Mesenchymal stem cell (in vitro differentiated cells and primary cell): ENCODE data around the gene GPRIN3.

Experiments
- DNase-seq: peaks from one replicate; pipeline ENCODE4 v3.0.0-alpha.2; 2013
- H2AFZ ChIP-seq: one replicate; pipeline ENCODE4 v1.6.1; 2013; ENCODE audit warnings: low read depth, mild to moderate bottlenecking, control low read depth, inconsistent platforms, low read length, moderate library complexity
- H2AK5ac ChIP-seq: 2 replicates; pipeline ENCODE4 v1.6.1; 2013; ENCODE audit warnings: low read length, moderate library complexity, mild to moderate bottlenecking, inconsistent platforms; ENCODE audit not compliant: severe bottlenecking
- H2BK120ac ChIP-seq: one replicate; pipeline ENCODE4 v1.6.1; 2013; ENCODE audit warnings: low read depth, mild to moderate bottlenecking, inconsistent platforms, low read length, moderate library complexity
- H2BK12ac ChIP-seq, 2 experiments: one replicate each; pipeline ENCODE4 v1.6.1; 2013; ENCODE audit warnings: inconsistent platforms in 2 of 2, low read length in 2 of 2, mild to moderate bottlenecking in 2 of 2, moderate library complexity in 2 of 2, control low read depth in 1 of 2
- H2BK15ac ChIP-seq: one replicate; pipeline ENCODE4 v1.6.1; 2013; ENCODE audit warnings: mild to moderate bottlenecking, low read depth, inconsistent platforms; ENCODE audit not compliant: poor library complexity, severe bottlenecking
- H2BK5ac ChIP-seq: 2 replicates; pipeline ENCODE4 v1.6.1; 2013; ENCODE audit warnings: low read depth, mild to moderate bottlenecking, low read length, control low read depth, inconsistent platforms; ENCODE audit not compliant: poor library complexity, severe bottlenecking
- H3K14ac ChIP-seq, 2 experiments: one replicate each; pipeline ENCODE4 v1.6.1; 2013; ENCODE audit warnings: inconsistent platforms in 2 of 2, low read length in 2 of 2, control low read depth in 1 of 2, mild to moderate bottlenecking in 1 of 2, moderate library complexity in 1 of 2
- H3K18ac ChIP-seq, 2 experiments: one replicate each; pipeline ENCODE4 v1.6.1; 2013; ENCODE audit warnings: inconsistent platforms in 2 of 2, low read length in 2 of 2, control low read depth in 1 of 2, low read depth in 1 of 2, mild to moderate bottlenecking in 1 of 2
- H3K23ac ChIP-seq, 2 experiments: one replicate each; pipeline ENCODE4 v1.6.1; 2013; ENCODE audit warnings: inconsistent platforms in 2 of 2, low read length in 2 of 2, mild to moderate bottlenecking in 2 of 2, moderate library complexity in 2 of 2, control low read depth in 1 of 2
- H3K27ac ChIP-seq: 2 replicates; pipeline ENCODE4 v1.5.1; 2013; ENCODE audit warnings: mild to moderate bottlenecking, moderate library complexity, low read length, control low read depth, inconsistent platforms; ENCODE audit not compliant: poor library complexity, severe bottlenecking
- H3K27me3 ChIP-seq, 2 experiments: 2 replicates each; pipeline versions ENCODE4 v1.6.1 to v1.7.0; 2013; ENCODE audit warnings: low read length in 2 of 2, mild to moderate bottlenecking in 2 of 2, moderate library complexity in 2 of 2, control low read depth in 1 of 2, inconsistent platforms in 1 of 2; ENCODE audit not compliant: control insufficient read depth in 1 of 2, insufficient read depth in 1 of 2
- H3K36me3 ChIP-seq, 2 experiments: 2 replicates each; pipeline versions ENCODE4 v1.6.1 to v1.7.0; 2013; ENCODE audit warnings: low read length in 2 of 2, control low read depth in 1 of 2, inconsistent platforms in 1 of 2, low read depth in 1 of 2, mild to moderate bottlenecking in 1 of 2; ENCODE audit not compliant: insufficient read depth in 2 of 2, control insufficient read depth in 1 of 2
- H3K4ac ChIP-seq, 2 experiments: one replicate each; pipeline ENCODE4 v1.6.1; 2013; ENCODE audit warnings: inconsistent platforms in 2 of 2, low read length in 2 of 2, mild to moderate bottlenecking in 2 of 2, moderate library complexity in 2 of 2, control low read depth in 1 of 2, low read depth in 1 of 2
- H3K4me1 ChIP-seq: 2 replicates; pipeline ENCODE4 v1.6.1; 2013; ENCODE audit warnings: low read depth, low read length, control low read depth; ENCODE audit not compliant: control insufficient read depth, insufficient read depth
- H3K4me2 ChIP-seq: 2 replicates; pipeline ENCODE4 v1.6.1; 2013; ENCODE audit warnings: low read length, mild to moderate bottlenecking, inconsistent platforms; ENCODE audit not compliant: poor library complexity, severe bottlenecking
- H3K4me3 ChIP-seq, 2 experiments: 2 replicates each; pipeline versions ENCODE4 v1.5.1 to v1.7.0; 2013; ENCODE audit warnings: low read length in 2 of 2, mild to moderate bottlenecking in 2 of 2, control low read depth in 1 of 2, low read depth in 1 of 2; ENCODE audit not compliant: insufficient read depth in 1 of 2
- H3K79me1 ChIP-seq: replicated peaks from 2 replicates; pipeline ENCODE4 v1.6.1; 2013; ENCODE audit warnings: mild to moderate bottlenecking, control low read depth, low read length, inconsistent platforms; ENCODE audit not compliant: poor library complexity, severe bottlenecking
- H3K9ac ChIP-seq: 2 replicates; pipeline ENCODE4 v1.7.0; 2013; ENCODE audit warnings: mild to moderate bottlenecking, low read length, moderate library complexity
- H3K9me3 ChIP-seq: 2 replicates; pipeline ENCODE4 v1.7.0; 2013; ENCODE audit warnings: mild to moderate bottlenecking, low read length; ENCODE audit not compliant: control insufficient read depth
- H4K8ac ChIP-seq: one replicate; pipeline ENCODE4 v1.6.1; 2013; ENCODE audit warnings: inconsistent platforms, mild to moderate bottlenecking, low read length, moderate library complexity
- H4K91ac ChIP-seq: one replicate; pipeline ENCODE4 v1.6.1; 2013; ENCODE audit warnings: mild to moderate bottlenecking, low read length, inconsistent platforms
- WGBS: methylation state at CpG from one replicate; pipeline ENCODE4 v1.1.7; 2013; ENCODE audit warnings: mixed read lengths; 5-methylcytosine and 5-hydroxymethylcytosine counted together

The GPRIN3 gene

DNA sequence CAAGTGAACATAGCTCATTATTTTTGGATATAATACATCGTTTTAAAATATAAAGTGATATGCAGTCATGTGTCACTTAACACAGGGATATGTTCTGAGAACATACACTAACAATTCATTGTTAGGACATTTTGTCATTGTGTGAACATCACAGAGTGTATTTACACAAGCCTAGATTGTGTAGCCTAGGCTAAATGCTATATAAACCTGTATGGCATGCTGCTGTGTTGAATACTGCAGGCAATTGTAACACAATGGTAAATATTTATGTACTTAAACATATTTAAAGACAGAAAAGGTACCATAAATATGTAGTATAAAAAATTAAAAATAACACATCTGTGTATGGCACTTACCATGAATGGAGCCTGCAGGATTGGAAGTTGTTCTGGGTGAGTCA is 44.9 kb upstream of the GPRIN3 start:
- WGBS: no CpG with 5 or more reads among the region's 1 CpG

DNA sequence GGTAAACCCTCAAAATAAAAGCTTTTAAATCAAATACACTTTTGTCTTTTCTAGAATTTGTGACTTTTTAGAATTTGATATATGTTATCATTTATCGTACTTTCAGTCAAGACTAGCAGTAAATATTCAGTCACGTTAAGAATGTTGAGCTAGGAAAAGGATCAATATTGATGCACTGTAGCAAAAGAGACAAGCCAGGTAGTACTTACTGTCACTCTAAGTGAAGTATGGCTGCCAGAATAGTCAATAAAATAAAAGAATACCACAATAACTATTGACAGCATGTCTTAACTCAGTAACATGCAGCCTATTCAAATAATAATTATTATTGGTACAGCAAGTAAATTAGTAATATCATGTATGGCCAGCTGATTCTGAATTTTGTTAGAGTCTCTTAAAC is 43.6 kb upstream of the GPRIN3 start:
- Histone ChIP-seq H3K4me1 (no peaks in the 10 kb centered on the region), H3K9me3 (no peaks in the 10 kb centered on the region), H3K36me3 (no peaks in the 10 kb centered on the region), H3K27ac (no peak overlapping the region), H3K4me2 (no peak overlapping the region), H3K4ac (no peak overlapping the region), H3K4me3 (no peak overlapping the region), H2AFZ (no peak overlapping the region), H3K9ac (no peak overlapping the region), H3K14ac (no peak overlapping the region), H2BK5ac (no peak overlapping the region), H3K23ac (no peak overlapping the region), H3K18ac (no peak overlapping the region), H2BK15ac (no peak overlapping the region), H4K91ac (no peak overlapping the region), H2AK5ac (no peak overlapping the region), H3K79me1 (no peaks in the 10 kb centered on the region), H3K27me3 (no peaks in the 10 kb centered on the region), H2BK120ac (no peak overlapping the region), H4K8ac (no peak overlapping the region), H2BK12ac (no peak overlapping the region)
- DNase-seq: no peak
- WGBS: 100% methylated on average over 2 of the region's 2 CpGs

More for the DNA sequence above, 44.9 kb upstream of the GPRIN3 start:
- Histone ChIP-seq H3K4ac (no peak overlapping the region), H3K4me3 (no peak overlapping the region), H3K4me1 (no peaks in the 10 kb centered on the region), H2AK5ac (no peak overlapping the region), H3K27me3 (peaks cover 0 to 3% of the 10 kb centered on the region in 2 experiments), H3K79me1 (no peaks in the 10 kb centered on the region), H4K8ac (no peak overlapping the region), H2BK15ac (no peak overlapping the region), H3K9ac (no peak overlapping the region), H3K4me2 (no peak overlapping the region), H2BK12ac (no peak overlapping the region), H3K27ac (no peak overlapping the region), H3K23ac (no peak overlapping the region), H2BK5ac (no peak overlapping the region), H3K14ac (no peak overlapping the region), H3K9me3 (no peaks in the 10 kb centered on the region), H2BK120ac (no peak overlapping the region), H3K36me3 (no peaks in the 10 kb centered on the region), H2AFZ (no peak overlapping the region), H3K18ac (no peak overlapping the region), H4K91ac (no peak overlapping the region)
- no peak for DNase-seq

DNA sequence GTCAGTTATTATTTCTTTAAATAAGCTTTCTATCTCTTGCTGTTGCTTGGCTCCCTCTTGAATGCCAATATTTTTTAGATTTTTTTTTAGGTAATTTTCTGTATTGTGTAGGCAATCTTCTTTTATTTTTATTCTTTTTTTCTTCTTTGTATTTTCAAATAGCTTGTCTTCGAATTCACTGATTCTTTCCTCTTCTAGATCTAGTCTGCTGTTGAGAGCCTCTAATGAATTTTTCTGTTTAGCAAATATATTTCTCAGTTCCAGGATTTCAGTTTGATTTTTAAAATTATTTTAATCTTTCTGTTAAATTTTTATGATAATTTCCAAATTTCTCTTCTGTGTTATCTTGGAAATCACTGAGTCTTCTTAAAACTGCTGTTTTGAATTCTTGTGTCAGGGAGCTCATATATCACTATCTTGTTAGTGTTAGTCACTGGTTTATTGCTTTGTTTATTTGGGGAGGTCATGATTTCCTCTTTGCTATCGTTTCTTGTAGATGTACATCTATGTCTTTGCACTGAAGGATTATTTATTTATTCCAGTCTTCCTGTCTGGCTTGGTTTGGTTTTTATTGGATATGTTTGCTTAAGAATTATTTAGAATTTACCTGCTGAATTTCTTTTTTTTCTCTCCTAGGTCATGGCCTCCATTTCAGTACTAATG is 39.9 kb upstream of the GPRIN3 start:
- Histone ChIP-seq H2BK12ac (no peak overlapping the region), H2AFZ (no peak overlapping the region), H3K79me1 (no peaks in the 10 kb centered on the region), H3K18ac (no peak overlapping the region), H2AK5ac (no peak overlapping the region), H4K91ac (no peak overlapping the region), H3K4ac (no peak overlapping the region), H3K4me2 (no peak overlapping the region), H3K9ac (no peak overlapping the region), H3K4me1 (no peaks in the 10 kb centered on the region), H2BK120ac (no peak overlapping the region), H3K36me3 (no peaks in the 10 kb centered on the region), H3K23ac (no peak overlapping the region), H3K14ac (no peak overlapping the region), H2BK5ac (no peak overlapping the region), H3K27ac (no peak overlapping the region), H3K4me3 (no peak overlapping the region), H4K8ac (no peak overlapping the region), H3K9me3 (no peaks in the 10 kb centered on the region), H2BK15ac (no peak overlapping the region), H3K27me3 (no peaks in the 10 kb centered on the region)
- peak; percentile 66 for DNase-seq
- 20% methylated on average over 1 of the region's 2 CpGs for WGBS

DNA sequence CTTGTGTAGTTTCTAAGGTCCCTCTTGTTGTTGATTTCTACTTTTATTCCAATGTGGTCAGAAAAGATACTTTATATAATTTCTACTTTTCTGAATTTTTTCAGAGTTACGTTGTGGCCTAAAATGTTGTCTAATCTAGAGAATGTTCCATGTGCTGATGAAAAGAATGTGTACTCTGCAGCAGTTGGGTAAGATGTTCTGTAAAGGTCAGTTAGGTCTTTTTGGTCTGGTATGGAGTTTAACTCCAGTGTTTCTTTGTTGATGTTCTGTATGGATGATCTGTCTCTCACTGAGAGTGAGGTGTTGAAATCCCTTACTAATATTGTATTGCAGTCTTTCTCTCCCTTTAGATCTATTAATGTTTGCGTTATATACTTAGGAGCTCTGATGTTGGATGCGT is 37.0 kb upstream of the GPRIN3 start:
- WGBS: 80% methylated on average over 1 of the region's 3 CpGs
- H3K27ac ChIP-seq: no peak overlapping the region
- H3K23ac ChIP-seq: no peak overlapping the region
- H2BK120ac ChIP-seq: no peak overlapping the region
- no peaks in the 10 kb centered on the region for H3K36me3 ChIP-seq
- H2AK5ac ChIP-seq: no peak overlapping the region
- no peak overlapping the region for H4K91ac ChIP-seq
- no peak overlapping the region for H3K9ac ChIP-seq
- H2AFZ ChIP-seq: no peak overlapping the region
- no peaks in the 10 kb centered on the region for H3K79me1 ChIP-seq
- no peak overlapping the region for H2BK5ac ChIP-seq
- peak; percentile 26 for DNase-seq
- H3K9me3 ChIP-seq: no peaks in the 10 kb centered on the region
- no peak overlapping the region for H3K4me2 ChIP-seq
- H2BK12ac ChIP-seq: no peak overlapping the region
- no peak overlapping the region for H4K8ac ChIP-seq
- H3K4me1 ChIP-seq: no peaks in the 10 kb centered on the region
- H3K4ac ChIP-seq: no peak overlapping the region
- no peaks in the 10 kb centered on the region for H3K27me3 ChIP-seq
- H2BK15ac ChIP-seq: no peak overlapping the region
- no peak overlapping the region for H3K4me3 ChIP-seq
- no peak overlapping the region for H3K18ac ChIP-seq
- no peak overlapping the region for H3K14ac ChIP-seq
